ENCODE measurements around the gene FRG2.
"Not testable (repeated sequence)": the region's sequence is repeated elsewhere in the genome, so short reads cannot be mapped to it uniquely, and the experiment has no call there.

DNA sequence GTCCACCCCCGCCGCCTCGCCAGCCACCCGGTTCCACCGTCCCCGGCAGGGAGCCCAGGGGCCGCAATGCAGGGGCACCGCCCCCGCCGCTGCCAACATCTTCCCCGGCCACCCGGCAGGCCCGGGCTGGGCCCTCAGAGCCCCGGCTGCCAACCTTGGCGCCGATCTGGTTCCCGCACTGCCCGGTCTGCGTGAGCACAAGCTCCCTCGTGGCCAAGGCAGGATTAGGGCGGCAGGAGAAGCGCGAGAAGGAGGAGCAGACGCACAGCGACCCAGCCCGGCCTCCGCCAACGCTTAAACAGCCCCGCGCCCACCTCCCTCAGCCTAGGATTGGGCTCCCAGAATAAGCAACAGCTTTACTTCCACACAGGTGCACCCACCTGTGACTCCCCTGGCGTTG, 42.4 kb downstream of the FRG2 start:
- not testable (repeated sequence) for TF ChIP-seq EZH2phosphoT487 (IDR thresholded peaks at IDR 0.05; ENCODE audit: insufficient read depth, low read depth); EZH2 (IDR thresholded peaks at IDR 0.05; ENCODE audit: insufficient read depth, poor library complexity, severe bottlenecking)
